LNCaP clone FGC (cell line): Measurements from ENCODE around the gene IGSF8.

ENCODE experiments used
- DNase-seq: peaks from one replicate; pipeline ENCODE4 v3.0.0-alpha.2; 2011; ENCODE audit warnings: low read depth
- H3K4me3 ChIP-seq: 2 replicates; pipeline ENCODE4 v1.5.1; 2011; ENCODE audit warnings: mild to moderate bottlenecking, low read depth, low read length, control low read depth
- CTCF ChIP-seq: IDR thresholded peaks from 2 replicates; pipeline ENCODE4 v1.5.1; 2012; ENCODE audit warnings: mild to moderate bottlenecking; ENCODE audit not compliant: control insufficient read depth, insufficient read depth; ENCODE audit errors: extremely low read depth

IGSF8 gene

GRCh38 chr1:160049101-160049500, 49.3 kb downstream of the IGSF8 start:
- TF ChIP-seq CTCF: no peak

GRCh38 chr1:160048335-160048734, 50.1 kb downstream of the IGSF8 start:
- H3K4me3 ChIP-seq: no peak overlapping the region
- no peak for DNase-seq
- TF ChIP-seq CTCF: no peak

More at GRCh38 chr1:160049101-160049500, 49.3 kb downstream of the IGSF8 start:
- H3K4me3 ChIP-seq: no peak overlapping the region
- DNase-seq: no peak

- no peak for DNase-seq
- no peak for TF ChIP-seq CTCF
- no peak overlapping the region for H3K4me3 ChIP-seq
These were observed 51.1 kb downstream of the IGSF8 start for GRCh38 chr1:160047111-160047991.

GRCh38 chr1:160046494-160047110, 51.8 kb downstream of the IGSF8 start:
- no peak overlapping the region for H3K4me3 ChIP-seq
- DNase-seq: no peak
- peak; percentile 45 for TF ChIP-seq CTCF

- DNase-seq: no peak
- no peak for TF ChIP-seq CTCF
- no peak overlapping the region for H3K4me3 ChIP-seq
These were observed 52.8 kb downstream of the IGSF8 start for GRCh38 chr1:160045653-160046052.

GRCh38 chr1:160043543-160043942, 54.9 kb downstream of the IGSF8 start:
- DNase-seq: no peak
- TF ChIP-seq CTCF: no peak
- H3K4me3 ChIP-seq: no peak overlapping the region
